ENCODE measurements around the gene ZNF776.
"Not testable (repeated sequence)": the region's sequence is repeated elsewhere in the genome, so short reads cannot be mapped to it uniquely, and the experiment has no call there.

The ZNF776 gene

DNA sequence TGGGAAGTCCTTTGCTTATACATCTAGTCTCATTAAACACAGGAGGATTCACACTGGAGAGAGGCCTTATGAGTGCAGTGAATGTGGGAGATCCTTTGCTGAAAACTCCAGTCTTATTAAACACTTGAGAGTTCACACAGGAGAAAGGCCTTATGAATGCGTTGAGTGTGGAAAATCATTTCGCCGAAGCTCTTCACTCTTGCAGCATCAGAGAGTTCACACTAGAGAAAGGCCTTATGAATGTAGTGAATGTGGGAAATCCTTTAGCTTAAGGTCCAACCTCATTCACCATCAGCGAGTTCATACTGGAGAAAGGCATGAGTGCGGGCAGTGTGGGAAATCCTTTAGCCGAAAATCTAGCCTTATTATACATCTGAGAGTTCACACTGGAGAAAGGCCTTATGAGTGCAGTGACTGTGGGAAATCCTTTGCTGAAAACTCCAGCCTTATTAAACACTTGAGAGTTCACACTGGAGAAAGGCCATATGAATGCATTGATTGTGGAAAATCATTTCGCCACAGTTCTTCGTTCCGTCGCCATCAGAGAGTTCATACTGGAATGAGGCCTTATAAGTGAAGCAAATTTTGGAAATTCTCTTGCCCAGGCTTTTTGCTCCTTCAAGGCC lies 32.7 kb downstream of the ZNF776 start:
- DNase-seq = no peak

- DNase-seq = no peak
These were observed 39.7 kb downstream of the ZNF776 start for GRCh38 chr19:57786286-57786685.

GRCh38 chr19:57786906-57787305 lies 40.3 kb downstream of the ZNF776 start:
- DNase-seq = no peak

- DNase-seq = no peak
These were observed 41.6 kb downstream of the ZNF776 start for GRCh38 chr19:57788114-57788692.

GRCh38 chr19:57789288-57789687 lies 42.7 kb downstream of the ZNF776 start:
- DNase-seq = no peak

DNA sequence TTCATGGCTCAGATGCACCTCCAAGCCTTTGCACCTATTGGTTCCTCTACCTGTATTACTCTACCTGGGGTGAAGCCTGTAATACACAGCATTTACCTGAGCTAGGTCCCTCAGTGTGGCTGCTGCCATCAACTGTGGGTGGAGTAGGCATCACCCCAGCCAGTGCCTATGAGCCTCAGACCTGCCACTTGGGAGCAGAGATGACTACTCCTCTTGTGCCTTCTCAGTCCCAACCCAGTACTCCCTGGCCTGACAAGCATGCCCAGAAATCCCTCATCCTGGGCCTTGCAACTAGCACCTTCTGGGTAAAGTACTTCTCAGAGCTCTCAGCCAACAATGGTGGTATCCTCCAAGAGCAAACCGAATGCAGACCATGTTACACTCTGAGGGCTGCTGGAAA lies 50.0 kb downstream of the ZNF776 start:
- not testable (repeated sequence) for DNase-seq

DNA sequence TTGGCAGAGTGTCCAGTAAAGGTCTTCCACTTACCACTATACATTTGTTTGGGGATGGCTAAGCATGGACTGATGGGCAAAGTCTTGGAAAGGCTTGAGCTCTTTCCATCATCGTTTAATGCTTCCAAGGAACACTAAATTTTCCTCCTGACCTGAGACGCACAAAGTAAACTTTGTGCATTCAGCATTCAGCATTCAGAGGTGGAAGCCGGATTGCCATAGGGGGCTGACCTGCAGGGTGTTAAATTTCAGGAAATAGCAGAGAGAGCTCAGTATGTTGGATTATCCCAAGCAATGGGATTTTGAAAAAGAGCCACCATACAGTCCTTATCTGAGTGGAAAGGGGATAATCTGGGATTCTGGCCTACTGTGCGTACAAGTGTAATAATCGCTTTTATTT lies 54.1 kb downstream of the ZNF776 start:
- DNase-seq = no peak

- DNase-seq = no peak
These were observed 55.7 kb downstream of the ZNF776 start for GRCh38 chr19:57802269-57802668.

GRCh38 chr19:57803265-57803593 lies 56.6 kb downstream of the ZNF776 start:
- no peak for DNase-seq

DNA sequence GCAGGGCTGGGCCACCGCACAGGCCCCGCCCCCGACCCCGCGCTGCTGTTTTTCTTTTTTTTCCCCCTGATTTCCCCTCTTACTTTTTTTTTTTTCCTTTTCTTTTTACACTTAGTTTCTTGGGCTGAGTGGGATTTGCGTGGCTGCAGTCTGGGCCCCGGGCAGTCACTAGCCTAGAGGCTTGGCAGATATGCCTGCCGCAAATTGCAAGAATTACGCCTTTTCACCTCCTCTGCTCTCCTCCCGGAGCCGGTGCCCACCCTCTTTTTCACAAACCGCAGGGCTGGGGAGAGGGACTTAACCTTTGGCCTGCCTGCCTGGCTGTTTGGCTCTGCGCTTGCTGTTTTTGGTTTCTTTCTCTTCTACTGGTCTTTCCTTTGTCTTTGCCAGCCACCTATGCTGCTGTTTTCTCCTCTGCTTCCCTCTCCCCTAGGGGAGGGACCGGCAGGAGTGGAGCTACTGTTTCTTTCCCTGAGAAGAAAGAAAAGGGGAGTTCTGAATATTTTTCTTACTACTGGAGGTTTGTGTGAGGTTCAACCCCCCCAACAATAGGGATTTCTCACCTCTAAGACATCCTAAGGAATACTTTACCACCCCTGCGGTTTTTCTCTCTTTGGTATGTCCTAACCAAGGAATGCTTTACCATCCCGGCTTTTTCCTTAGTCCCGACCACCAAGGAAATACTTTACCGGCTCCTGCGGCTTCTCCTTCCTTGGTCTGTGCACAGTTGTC lies 57.1 kb downstream of the ZNF776 start:
- DNase-seq = no peak

DNA sequence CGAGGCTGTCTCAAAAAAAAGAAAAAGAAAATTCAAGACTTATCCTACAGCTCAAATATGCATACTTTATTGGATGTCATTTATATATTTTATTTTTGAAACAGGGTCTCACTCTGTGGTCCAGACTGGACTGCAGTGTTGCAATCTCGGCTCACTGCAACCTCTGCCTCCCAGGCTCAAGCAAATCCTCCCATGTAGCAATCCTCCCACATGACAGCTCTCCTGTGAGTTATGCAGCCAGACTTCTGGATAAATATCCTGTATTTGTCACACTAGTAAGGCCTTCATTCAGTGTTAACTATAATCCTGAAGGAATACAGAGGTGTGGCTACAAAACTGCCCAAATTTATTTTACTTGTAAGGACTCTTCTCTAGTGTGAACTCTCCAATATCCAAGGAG lies 60.9 kb downstream of the ZNF776 start:
- no peak for DNase-seq

All from NCI-H1930 (cell line).